Motor neuron (in vitro differentiated cells): ENCODE data around the gene ALPI. TPM values are rescaled to one million over a fixed set of nuclear protein-coding genes. Genes with fewer than 3 reads are reported as not detected.
"Not testable (repeated sequence)": the region's sequence is repeated elsewhere in the genome, so short reads cannot be mapped to it uniquely, and the experiment has no call there.

ENCODE experiments used
- ATAC-seq, 8 experiments: fragments of 200-7000 bp; cut with Tn5 transposase; replicated peaks in 6 of 8; 2 replicates each; pipeline ENCODE4 v1.8.0; 2021; ENCODE audit warnings: mild to moderate bottlenecking in 8 of 8, moderate library complexity in 8 of 8
- H3K27ac ChIP-seq, 2 donors: fragments of 250-450 bp; sonication (Bioruptor Pico); 2 replicates each; pipeline ENCODE4 v1.9.0; 2021; ENCODE audit warnings: antibody characterized with exemption in 2 of 2, mild to moderate bottlenecking in 2 of 2, moderate library complexity in 1 of 2
- H3K4me1 ChIP-seq, 2 donors: fragments of 250-450 bp; sonication (Bioruptor Pico); replicated peaks in 1 of 2; 2 replicates each; pipeline ENCODE4 v1.6.1; 2021; ENCODE audit warnings: antibody characterized with exemption in 2 of 2, mild to moderate bottlenecking in 2 of 2, moderate library complexity in 1 of 2
- H3K4me3 ChIP-seq, 5 donors: fragments of 250-450 bp; sonication (Bioruptor Pico); 2 replicates each; pipeline ENCODE4 v1.9.0; 2021; ENCODE audit warnings: antibody characterized with exemption in 5 of 5, mild to moderate bottlenecking in 5 of 5, moderate library complexity in 4 of 5
- WGBS, 10 experiments: fragments of 450-650 bp; shearing (Covaris generic); methylation state at CpG; one replicate each; pipeline ENCODE4 v1.0.0; 2022; 5-methylcytosine and 5-hydroxymethylcytosine counted together
- in situ Hi-C, 9 experiments: fragments of 400-800 bp; cut with MboI; loops; one replicate each; pipeline ENCODE4 v1.15.0; 2021; ENCODE audit warnings: low sequenced_read_pairs in 9 of 9, low pct_unique_long_range_greater_than_20kb in 2 of 9; ENCODE audit not compliant: unreplicated experiment in 9 of 9
- total RNA-seq, 8 experiments: library from RNA; unstranded; fragments of 300-600 nt; gene quantifications; 2 replicates each; pipeline versions ENCODE4 v1.2.3 to v1.2.4, GENCODE V29; 2022

The ALPI gene
- under 1 TPM in 5 of 8 experiments, not detected in 3; 0.10 to 0.42 (median 0.18) TPM for total RNA-seq

DNA sequence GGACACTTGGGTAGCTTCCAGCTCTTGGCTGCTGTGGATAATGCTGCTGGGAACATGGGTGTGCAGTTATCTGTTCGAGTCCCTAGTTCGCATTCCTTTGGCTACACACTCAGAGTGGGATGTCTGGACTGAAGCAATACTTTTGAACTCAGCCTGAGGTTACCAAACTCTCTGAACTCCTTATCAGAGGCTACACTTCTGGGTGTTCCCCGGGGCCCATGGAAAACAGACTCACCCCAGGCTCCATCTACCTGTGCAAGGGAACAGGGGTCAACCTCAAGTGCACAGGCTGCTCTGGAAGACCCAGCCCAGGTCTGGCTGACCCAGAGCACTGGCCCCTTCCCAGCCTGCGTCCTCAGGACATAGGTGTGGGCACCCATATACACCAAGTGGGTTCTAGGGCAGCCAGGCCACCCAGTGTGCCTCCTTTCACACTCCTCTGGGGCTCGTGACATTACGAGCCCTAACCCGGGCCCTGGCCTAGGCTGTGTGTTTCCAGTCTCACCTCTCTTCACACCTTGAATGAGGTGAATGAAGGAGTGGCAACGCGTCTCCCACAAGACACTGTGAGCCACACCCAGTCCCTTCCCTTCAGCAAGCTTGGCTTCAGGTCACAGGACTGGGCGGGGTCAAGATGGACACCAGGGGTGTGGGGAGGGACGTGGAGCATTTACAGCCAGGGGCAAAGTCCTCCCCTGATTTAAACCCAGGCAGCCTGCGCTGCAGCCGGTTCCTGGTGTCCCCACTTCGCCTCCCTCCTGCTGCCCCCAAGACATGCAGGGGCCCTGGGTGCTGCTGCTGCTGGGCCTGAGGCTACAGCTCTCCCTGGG, at the start of gene ALPI:
TSS of gene ALPI (plus strand) at position 728 of the 830 bp plus-strand sequence. CDS start at position 775, 47 bp downstream.
- no peak within 1 kb of the TSS for H3K4me3 ChIP-seq
- H3K4me1 ChIP-seq, result no peaks in the 10 kb centered on the region
- 75 to 100% (median 80%) methylated on average over 1 to 8 of the region's 14 CpGs; no CpG with 5 or more reads in 3 of the 10 experiments for WGBS, 10 experiments
- ATAC-seq, result no peak
- H3K27ac ChIP-seq, result no peak within 1 kb of the TSS
- in situ Hi-C loops, result loop anchor here in 1 of 9 experiments (10.0 kb wide), 1 partner anchor 69 kb away; the partner anchor contains the start of genes CHRND and PRSS56

DNA sequence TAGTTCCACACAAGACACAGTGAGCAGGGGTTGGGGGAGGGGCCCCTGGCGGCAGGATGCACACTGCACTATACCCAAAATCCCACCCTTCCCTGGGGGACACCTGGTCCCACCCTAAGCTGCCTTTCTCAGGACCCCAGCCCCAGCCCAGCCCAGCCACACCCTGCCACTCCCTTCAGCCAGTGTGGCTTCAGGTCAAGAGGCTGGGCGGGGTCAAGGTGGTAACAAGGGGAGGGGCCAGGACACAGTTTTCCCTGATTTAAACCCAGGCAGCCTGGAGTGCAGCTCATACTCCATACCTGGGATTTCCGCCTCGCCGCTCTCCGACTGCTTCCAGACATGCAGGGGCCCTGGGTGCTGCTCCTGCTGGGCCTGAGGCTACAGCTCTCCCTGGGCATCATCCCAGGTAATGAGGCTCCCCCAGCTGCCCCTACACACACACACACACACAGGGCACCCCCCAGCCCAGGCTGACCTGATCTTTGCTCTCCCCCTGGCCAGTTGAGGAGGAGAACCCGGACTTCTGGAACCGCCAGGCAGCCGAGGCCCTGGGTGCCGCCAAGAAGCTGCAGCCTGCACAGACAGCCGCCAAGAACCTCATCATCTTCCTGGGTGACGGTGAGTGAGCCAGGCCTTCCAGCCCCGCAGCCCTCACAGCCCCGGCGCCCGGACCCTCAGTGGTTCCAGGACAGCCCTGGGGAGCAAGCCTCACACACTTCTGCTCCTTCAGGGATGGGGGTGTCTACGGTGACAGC, 49.2 kb upstream of the ALPI start, which contains the start of gene ALPG:
TSS of gene ALPG (plus strand) at position 289 of the 755 bp plus-strand sequence. CDS start at position 340, 51 bp downstream.
- 0 to 80% (median 80%) methylated on average over 1 to 4 of the region's 17 CpGs; no CpG with 5 or more reads in 7 of the 10 experiments for WGBS, 10 experiments
- no peak within 1 kb of the TSS for H3K4me3 ChIP-seq
- H3K27ac ChIP-seq, result no peak within 1 kb of the TSS
- ATAC-seq, result no peak
- in situ Hi-C loops, result loop anchor here in 1 of 9 experiments (25.0 kb wide), 1 partner anchor 494 kb away; no protein-coding TSS in a partner anchor
- no peaks in the 10 kb centered on the region for H3K4me1 ChIP-seq

DNA sequence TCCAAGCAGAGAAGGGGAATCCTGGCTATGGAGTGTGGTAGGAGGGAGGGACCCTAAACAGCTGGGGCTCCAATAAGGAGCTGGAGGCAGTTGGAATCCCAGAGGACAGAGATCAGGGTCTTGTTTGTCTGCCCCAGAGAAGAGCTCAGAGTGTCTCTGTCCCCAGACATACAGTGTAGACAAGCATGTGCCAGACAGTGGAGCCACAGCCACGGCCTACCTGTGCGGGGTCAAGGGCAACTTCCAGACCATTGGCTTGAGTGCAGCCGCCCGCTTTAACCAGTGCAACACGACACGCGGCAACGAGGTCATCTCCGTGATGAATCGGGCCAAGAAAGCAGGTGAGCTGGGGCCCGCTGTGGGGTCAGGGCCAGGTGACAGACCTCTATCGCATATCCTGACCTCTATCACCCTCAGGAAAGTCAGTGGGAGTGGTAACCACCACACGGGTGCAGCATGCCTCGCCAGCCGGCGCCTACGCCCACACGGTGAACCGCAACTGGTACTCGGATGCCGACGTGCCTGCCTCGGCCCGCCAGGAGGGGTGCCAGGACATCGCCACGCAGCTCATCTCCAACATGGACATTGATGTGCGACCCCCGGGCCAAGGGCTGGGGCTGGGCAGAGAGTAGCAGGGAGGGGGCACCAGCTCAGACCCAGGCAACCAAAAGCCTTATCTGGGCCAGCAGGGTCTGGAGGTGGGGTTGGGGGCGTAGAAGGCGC, 48.4 kb upstream of the ALPI start:
- not testable (repeated sequence) for H3K27ac ChIP-seq, H3K4me3 ChIP-seq, ATAC-seq, H3K4me1 ChIP-seq
- in situ Hi-C loops, result loop anchor here in 1 of 9 experiments (25.0 kb wide), 1 partner anchor 495 kb away; no protein-coding TSS in a partner anchor
- WGBS, 10 experiments, result 80 to 89% methylated on average over 1 to 9 of the region's 30 CpGs; no CpG with 5 or more reads in 8 of the 10 experiments

DNA sequence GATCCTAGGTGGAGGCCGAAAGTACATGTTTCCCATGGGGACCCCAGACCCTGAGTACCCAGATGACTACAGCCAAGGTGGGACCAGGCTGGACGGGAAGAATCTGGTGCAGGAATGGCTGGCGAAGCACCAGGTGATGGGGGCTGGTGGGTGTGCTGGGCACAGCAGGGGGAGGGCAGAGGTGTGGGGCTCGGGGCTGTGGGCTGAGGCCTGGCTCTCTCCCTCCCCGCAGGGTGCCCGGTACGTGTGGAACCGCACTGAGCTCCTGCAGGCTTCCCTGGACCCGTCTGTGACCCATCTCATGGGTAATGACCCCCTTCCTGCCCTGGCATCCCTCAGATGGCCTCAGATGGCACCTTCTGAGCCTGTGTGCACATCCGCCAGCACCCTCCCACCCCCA, 47.7 kb upstream of the ALPI start:
- WGBS, 10 experiments, result no CpG with 5 or more reads among the region's 10 CpGs

DNA sequence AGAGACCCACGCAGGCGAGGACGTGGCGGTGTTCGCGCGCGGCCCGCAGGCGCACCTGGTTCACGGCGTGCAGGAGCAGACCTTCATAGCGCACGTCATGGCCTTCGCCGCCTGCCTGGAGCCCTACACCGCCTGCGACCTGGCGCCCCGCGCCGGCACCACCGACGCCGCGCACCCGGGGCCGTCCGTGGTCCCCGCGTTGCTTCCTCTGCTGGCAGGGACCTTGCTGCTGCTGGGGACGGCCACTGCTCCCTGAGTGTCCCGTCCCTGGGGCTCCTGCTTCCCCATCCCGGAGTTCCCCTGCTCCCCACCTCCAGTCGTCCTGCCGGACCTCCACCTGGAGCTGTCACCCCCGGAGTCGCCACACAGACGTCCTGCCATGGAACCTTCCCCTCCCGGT, 46.3 kb upstream of the ALPI start:
- 30 to 60% methylated on average over 1 to 4 of the region's 40 CpGs; no CpG with 5 or more reads in 8 of the 10 experiments for WGBS, 10 experiments
- H3K4me3 ChIP-seq, H3K4me1 ChIP-seq, H3K27ac ChIP-seq, ATAC-seq: not testable (repeated sequence)
- in situ Hi-C loops, result loop anchor here in 1 of 9 experiments (25.0 kb wide), 1 partner anchor 497 kb away; no protein-coding TSS in a partner anchor

More for the DNA sequence above, 47.7 kb upstream of the ALPI start:
- ATAC-seq, H3K4me3 ChIP-seq, H3K4me1 ChIP-seq, H3K27ac ChIP-seq: not testable (repeated sequence)
- in situ Hi-C loops, result loop anchor here in 1 of 9 experiments (25.0 kb wide), 1 partner anchor 496 kb away; no protein-coding TSS in a partner anchor

DNA sequence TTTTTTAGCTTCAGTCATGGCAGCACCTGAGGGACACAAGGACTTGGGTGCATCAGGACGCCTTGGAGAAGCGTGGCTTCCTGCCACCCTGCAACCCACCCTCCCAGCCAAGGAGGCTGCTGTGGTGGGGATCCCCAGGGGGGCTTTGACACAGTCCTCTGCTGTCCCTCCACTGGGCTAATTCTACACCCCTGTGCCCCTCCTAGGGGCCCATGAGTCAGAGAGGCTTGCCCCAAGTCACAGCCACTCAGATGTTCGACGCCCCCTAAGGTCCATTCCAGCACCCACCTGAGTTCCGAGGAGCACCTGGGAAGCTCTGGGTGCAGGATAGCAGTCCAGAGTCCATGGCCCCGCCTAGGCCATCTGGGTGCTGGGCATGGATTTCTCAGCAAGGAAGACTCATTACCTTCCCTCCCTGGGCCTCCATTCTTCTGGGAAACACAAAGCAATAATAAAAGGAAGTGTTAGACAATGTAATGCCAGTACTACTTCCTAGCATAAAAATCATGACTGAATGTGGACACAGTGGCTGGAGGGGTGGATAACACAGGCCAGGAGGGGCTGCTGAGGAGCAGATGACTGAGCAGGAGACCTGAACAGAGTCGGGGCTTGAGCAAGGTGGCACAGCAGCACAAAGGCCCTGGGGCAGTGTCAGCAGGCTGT, 45.6 kb upstream of the ALPI start:
- H3K4me3 ChIP-seq, result no peak overlapping the region
- no peaks in the 10 kb centered on the region for H3K4me1 ChIP-seq
- ATAC-seq, result no peak
- in situ Hi-C loops, result loop anchor here in 1 of 9 experiments (25.0 kb wide), 1 partner anchor 498 kb away; no protein-coding TSS in a partner anchor
- 0 to 78% (median 71%) methylated on average over 2 to 4 of the region's 7 CpGs; no CpG with 5 or more reads in 6 of the 10 experiments for WGBS, 10 experiments
- no peak overlapping the region for H3K27ac ChIP-seq

DNA sequence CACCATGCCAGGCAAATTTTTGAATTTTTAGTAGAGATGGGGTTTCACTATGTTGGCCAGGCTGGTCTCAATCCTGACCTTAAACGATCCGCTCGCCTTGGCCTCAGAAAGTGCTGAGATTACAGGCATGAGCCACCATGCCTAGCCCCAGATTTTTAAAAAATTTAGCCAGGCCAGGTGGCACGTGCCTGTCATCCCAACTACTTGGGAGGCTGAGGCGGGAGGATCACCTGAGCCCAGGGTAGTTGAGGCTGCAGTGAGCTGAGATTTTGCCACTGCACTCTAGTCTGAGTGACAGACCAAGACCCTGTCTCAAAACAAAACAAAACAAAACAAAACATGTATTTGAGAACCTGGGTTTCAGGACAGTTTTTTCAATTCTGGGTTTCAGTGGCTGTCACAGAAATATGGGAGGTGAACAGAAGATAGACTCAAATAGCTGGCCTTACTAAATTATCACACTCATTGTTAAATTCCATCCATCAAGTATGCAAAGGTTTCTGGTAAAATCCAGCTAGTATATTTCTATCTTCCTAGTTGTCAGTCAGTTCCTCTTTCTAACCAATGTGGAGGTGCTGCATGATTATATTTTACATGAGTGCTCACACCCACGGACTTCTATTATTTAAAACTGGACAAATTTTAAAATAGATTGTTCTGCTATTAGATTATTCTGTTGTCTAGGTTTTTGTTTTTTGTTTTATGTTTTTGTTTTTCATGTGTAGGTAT, 43.9 kb upstream of the ALPI start:
- H3K4me1 ChIP-seq, result no peaks in the 10 kb centered on the region
- ATAC-seq, result no peak
- H3K4me3 ChIP-seq, result no peak overlapping the region
- 0 to 90% (median 64%) methylated on average over 1 to 4 of the region's 6 CpGs for WGBS, 10 experiments
- H3K27ac ChIP-seq, result no peak overlapping the region
- in situ Hi-C loops, result loop anchor here in 1 of 9 experiments (25.0 kb wide), 1 partner anchor 500 kb away; no protein-coding TSS in a partner anchor

DNA sequence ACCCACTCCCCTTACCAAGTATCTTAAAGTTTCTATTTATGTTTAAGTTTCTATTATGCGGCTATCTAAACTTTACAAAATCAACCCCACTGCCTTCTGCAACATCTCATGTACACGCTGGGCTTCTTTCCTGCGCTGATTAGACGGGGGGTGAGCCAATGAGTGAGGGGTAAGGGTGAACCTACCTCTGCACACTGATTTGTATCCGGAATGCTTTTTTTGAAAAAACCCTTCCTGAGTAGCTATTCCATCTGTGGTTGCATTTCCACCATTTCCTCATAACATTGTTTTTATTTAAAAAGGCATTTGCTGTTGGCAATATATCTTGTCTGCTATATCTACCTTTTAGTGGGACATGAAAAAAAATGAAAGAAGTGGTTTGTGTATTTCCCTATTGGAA, 43.0 kb upstream of the ALPI start:
- Histone ChIP-seq H3K4me1 (peaks cover 0 to 1% of the 10 kb centered on the region in 2 donors), H3K27ac (no peak overlapping the region), H3K4me3 (no peak overlapping the region)
- in situ Hi-C loops, result loop anchor here in 1 of 9 experiments (25.0 kb wide), 1 partner anchor 501 kb away; no protein-coding TSS in a partner anchor
- ATAC-seq, result no peak
- WGBS, 10 experiments, result 17 to 80% (median 66%) methylated on average over 1 to 5 of the region's 5 CpGs; no CpG with 5 or more reads in 2 of the 10 experiments

DNA sequence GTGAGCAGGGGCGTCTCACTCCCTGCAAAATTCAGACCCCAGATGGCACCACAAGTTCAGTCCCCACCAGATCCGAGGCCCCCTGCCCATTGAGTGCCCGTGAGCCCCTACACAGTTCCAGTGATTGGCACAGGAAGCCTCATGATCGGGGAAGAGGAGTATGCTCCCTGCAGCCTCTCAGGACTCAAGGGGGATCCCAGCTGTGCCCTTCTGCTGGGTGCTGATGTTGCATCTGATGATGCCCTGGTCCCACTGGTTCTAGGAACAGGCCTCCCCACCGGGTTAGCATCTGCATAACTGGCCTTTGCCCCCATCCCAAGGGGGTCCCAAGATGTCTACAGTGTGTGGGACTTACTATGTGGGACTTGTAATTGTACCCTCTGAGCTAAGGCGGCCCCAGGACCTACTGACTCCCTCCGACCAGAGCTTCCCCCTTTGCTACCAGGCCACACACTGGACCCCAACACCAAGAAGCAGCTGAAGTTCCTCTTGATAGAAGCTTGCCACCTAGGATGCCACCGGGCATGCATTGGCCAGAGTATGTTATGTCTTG, 40.7 kb upstream of the ALPI start:
- WGBS, 10 experiments, result 33 to 86% (median 61%) methylated on average over 1 to 4 of the region's 8 CpGs; no CpG with 5 or more reads in 4 of the 10 experiments
- in situ Hi-C loops, result loop anchor here in 1 of 9 experiments (25.0 kb wide), 1 partner anchor 503 kb away; no protein-coding TSS in a partner anchor
- H3K27ac ChIP-seq, result no peak overlapping the region
- H3K4me1 ChIP-seq, result peaks cover 0 to 11% of the 10 kb centered on the region in 2 donors
- ATAC-seq, result no peak
- no peak overlapping the region for H3K4me3 ChIP-seq

DNA sequence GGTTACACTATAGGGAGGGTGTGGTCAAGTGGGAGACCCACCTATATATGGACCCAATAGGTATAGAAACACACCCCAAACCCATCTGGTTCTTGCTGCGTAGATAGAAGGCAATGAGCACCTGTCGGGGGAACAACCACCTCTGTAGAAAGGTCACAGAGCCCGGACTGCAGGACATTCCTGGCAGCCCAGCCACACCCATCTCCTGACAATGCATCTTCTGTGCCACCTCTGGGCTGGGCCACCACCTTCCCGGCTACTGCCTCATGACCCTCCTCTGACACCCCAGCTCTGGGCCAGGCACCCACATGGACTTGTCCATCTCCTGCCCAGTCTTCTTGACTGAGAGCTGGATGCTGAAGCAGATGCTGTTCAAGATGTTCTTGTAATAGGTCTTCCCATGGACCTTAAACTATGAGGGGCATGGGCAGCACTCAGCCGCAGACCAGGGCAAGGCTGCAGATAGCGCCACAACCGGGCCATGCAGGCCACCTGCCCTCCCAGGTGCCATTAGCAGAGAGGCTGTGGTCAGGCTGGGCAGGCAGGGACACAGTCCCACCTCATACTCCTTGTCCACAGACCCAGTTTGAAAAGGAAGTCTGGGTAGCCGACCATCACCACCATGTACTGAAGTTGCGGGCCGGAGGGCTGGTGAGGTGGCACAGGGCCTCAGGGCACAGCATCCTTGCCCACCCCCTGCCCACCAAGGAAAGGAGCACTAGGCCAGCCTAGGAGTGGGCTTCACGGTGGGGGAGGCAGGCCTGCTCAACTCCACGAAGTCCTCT, 40.0 kb upstream of the ALPI start:
- WGBS, 10 experiments, result 50 to 95% (median 75%) methylated on average over 1 to 6 of the region's 12 CpGs; no CpG with 5 or more reads in 3 of the 10 experiments
- no peak for ATAC-seq
- Histone ChIP-seq H3K4me1 (peaks cover 0 to 11% of the 10 kb centered on the region in 2 donors), H3K4me3 (no peak overlapping the region), H3K27ac (no peak overlapping the region)
- in situ Hi-C loops, result loop anchor here in 1 of 9 experiments (25.0 kb wide), 1 partner anchor 504 kb away; no protein-coding TSS in a partner anchor
